ENCODE measurements around the gene CLDN5.

CLDN5 gene

GRCh38 chr22:19508024-19508776, 16.0 kb downstream of the CLDN5 start:
- TF ChIP-seq, protein P1, sequence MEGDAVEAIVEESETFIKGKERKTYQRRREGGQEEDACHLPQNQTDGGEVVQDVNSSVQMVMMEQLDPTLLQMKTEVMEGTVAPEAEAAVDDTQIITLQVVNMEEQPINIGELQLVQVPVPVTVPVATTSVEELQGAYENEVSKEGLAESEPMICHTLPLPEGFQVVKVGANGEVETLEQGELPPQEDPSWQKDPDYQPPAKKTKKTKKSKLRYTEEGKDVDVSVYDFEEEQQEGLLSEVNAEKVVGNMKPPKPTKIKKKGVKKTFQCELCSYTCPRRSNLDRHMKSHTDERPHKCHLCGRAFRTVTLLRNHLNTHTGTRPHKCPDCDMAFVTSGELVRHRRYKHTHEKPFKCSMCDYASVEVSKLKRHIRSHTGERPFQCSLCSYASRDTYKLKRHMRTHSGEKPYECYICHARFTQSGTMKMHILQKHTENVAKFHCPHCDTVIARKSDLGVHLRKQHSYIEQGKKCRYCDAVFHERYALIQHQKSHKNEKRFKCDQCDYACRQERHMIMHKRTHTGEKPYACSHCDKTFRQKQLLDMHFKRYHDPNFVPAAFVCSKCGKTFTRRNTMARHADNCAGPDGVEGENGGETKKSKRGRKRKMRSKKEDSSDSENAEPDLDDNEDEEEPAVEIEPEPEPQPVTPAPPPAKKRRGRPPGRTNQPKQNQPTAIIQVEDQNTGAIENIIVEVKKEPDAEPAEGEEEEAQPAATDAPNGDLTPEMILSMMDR (IDR thresholded peaks at IDR 0.05; ENCODE audit: poor library complexity, severe bottlenecking): no peak
- H3K36me3 ChIP-seq (ENCODE audit: low read depth): peaks cover 79% of the 10 kb centered on the region
- no peak for DNase-seq (ENCODE audit: low spot score)

GRCh38 chr22:19507534-19507861, 16.7 kb downstream of the CLDN5 start:
- ATAC-seq (ENCODE audit: low read depth) (no peak), DNase-seq (ENCODE audit: low spot score) (no peak)
- no peak overlapping the region for H3K27ac ChIP-seq (ENCODE audit: poor library complexity, severe bottlenecking)
- no peaks in the 10 kb centered on the region for H3K9me3 ChIP-seq (ENCODE audit: severe bottlenecking)
- peaks cover 10% of the 10 kb centered on the region for H3K4me1 ChIP-seq (ENCODE audit: insufficient read depth, poor library complexity, severe bottlenecking)
- peaks cover 74% of the 10 kb centered on the region for H3K36me3 ChIP-seq (ENCODE audit: low read depth)
- TF ChIP-seq, protein P1 (IDR thresholded peaks at IDR 0.05; ENCODE audit: poor library complexity, severe bottlenecking): no peak
- no peak overlapping the region for H3K4me3 ChIP-seq (ENCODE audit: severe bottlenecking)
- no peaks in the 10 kb centered on the region for H3K27me3 ChIP-seq (ENCODE audit: insufficient read depth, poor library complexity, severe bottlenecking)

More at GRCh38 chr22:19508024-19508776, 16.0 kb downstream of the CLDN5 start:
- no peaks in the 10 kb centered on the region for H3K27me3 ChIP-seq (ENCODE audit: insufficient read depth, poor library complexity, severe bottlenecking)
- H3K4me3 ChIP-seq (ENCODE audit: severe bottlenecking): no peak overlapping the region
- ATAC-seq (ENCODE audit: low read depth): no peak
- peaks cover 2% of the 10 kb centered on the region for H3K9me3 ChIP-seq (ENCODE audit: severe bottlenecking)
- no peak overlapping the region for H3K27ac ChIP-seq (ENCODE audit: poor library complexity, severe bottlenecking)
- peaks cover 10% of the 10 kb centered on the region for H3K4me1 ChIP-seq (ENCODE audit: insufficient read depth, poor library complexity, severe bottlenecking)

DNA sequence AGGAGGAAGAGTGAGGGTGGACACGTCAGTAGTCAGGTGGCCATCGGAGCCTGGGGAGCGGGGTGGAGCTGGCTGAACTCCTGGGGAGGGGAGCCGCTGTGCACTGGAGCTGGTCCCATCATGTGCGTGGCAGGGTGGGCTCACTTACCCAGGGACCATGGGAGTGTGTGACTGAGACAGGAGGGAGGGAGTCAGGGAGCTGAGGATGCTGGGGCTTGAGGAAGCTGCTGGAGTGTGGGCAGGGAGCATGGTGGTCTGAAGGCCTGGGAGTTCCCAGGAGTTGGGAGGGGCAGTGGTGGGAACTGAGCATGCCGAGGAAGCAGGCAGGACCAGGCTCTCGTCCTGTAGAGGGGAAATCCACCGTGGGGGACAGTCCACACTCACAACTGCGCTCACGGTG, 18.0 kb downstream of the CLDN5 start:
- Histone ChIP-seq H3K27me3 (ENCODE audit: insufficient read depth, poor library complexity, severe bottlenecking) (no peaks in the 10 kb centered on the region), H3K9me3 (ENCODE audit: severe bottlenecking) (no peaks in the 10 kb centered on the region), H3K27ac (ENCODE audit: poor library complexity, severe bottlenecking) (no peak overlapping the region), H3K36me3 (ENCODE audit: low read depth) (peaks cover 64% of the 10 kb centered on the region), H3K4me1 (ENCODE audit: insufficient read depth, poor library complexity, severe bottlenecking) (peaks cover 10% of the 10 kb centered on the region), H3K4me3 (ENCODE audit: severe bottlenecking) (no peak overlapping the region)
- TF ChIP-seq, protein P1 (IDR thresholded peaks at IDR 0.05; ENCODE audit: poor library complexity, severe bottlenecking): no peak
- no peak for DNase-seq (ENCODE audit: low spot score)
- no peak for ATAC-seq (ENCODE audit: low read depth)

DNA sequence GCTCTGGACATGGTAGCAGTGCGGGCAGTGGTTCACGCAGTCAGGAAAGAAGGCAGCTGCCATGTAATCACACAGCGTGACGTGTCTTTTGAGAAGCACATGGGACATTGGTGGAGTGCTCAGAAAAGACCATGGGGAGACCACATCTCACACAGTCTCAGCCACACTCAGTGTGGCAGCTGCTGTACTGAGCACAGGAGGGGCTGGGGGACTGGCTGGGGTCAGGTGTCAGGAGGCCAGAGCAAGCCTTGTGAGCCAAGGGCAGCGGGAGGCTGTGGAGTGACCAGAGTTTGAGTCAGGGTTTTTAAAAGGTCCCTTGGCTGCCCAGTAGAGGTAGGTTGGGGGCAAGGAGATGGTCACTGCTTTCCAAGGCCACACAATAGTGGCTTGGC, 18.5 kb downstream of the CLDN5 start:
- ATAC-seq (ENCODE audit: low read depth) (no peak), DNase-seq (ENCODE audit: low spot score) (no peak)
- H3K4me3 ChIP-seq (ENCODE audit: severe bottlenecking): no peak overlapping the region

More for the DNA sequence above, 18.5 kb downstream of the CLDN5 start:
- Histone ChIP-seq H3K27me3 (ENCODE audit: insufficient read depth, poor library complexity, severe bottlenecking) (no peaks in the 10 kb centered on the region), H3K4me1 (ENCODE audit: insufficient read depth, poor library complexity, severe bottlenecking) (peaks cover 6% of the 10 kb centered on the region), H3K9me3 (ENCODE audit: severe bottlenecking) (no peaks in the 10 kb centered on the region), H3K36me3 (ENCODE audit: low read depth) (peaks cover 59% of the 10 kb centered on the region), H3K27ac (ENCODE audit: poor library complexity, severe bottlenecking) (no peak overlapping the region)
- TF ChIP-seq, protein P1 (IDR thresholded peaks at IDR 0.05; ENCODE audit: poor library complexity, severe bottlenecking): no peak
